ENCODE results near the gene ZNF679.

Gene ZNF679

GRCh38 chr7:64183126-64183742, 45.0 kb upstream of the ZNF679 start:
- WGBS: 86% methylated on average over 31 of the region's 31 CpGs
- Histone ChIP-seq H3K4me2 (ENCODE audit: low read length, poor library complexity, severe bottlenecking) (no peak overlapping the region), H4K91ac (ENCODE audit: low read length) (no peak overlapping the region), H3K4ac (ENCODE audit: low read depth in 1 of 2, low read length in 2 of 2) (no peak overlapping the region), H3K9me3 (ENCODE audit: control insufficient read depth, low read length) (peaks cover 31% of the 10 kb centered on the region), H3K27ac (ENCODE audit: low read length, poor library complexity, severe bottlenecking) (no peak overlapping the region), H3K79me1 (replicated peaks; ENCODE audit: low read length, poor library complexity, severe bottlenecking) (no peaks in the 10 kb centered on the region), H3K27me3 (ENCODE audit: control insufficient read depth in 1 of 2, insufficient read depth in 1 of 2, low read length in 2 of 2) (no peaks in the 10 kb centered on the region), H3K18ac (ENCODE audit: low read depth in 1 of 2, low read length in 2 of 2) (no peak overlapping the region), H4K8ac (ENCODE audit: low read length) (no peak overlapping the region), H3K14ac (ENCODE audit: low read length in 2 of 2) (no peak overlapping the region), H2AFZ (ENCODE audit: low read depth, low read length) (no peak overlapping the region), H2BK120ac (ENCODE audit: low read depth, low read length) (no peak overlapping the region), H2BK5ac (ENCODE audit: low read depth, low read length, poor library complexity, severe bottlenecking) (no peak overlapping the region), H2BK15ac (ENCODE audit: low read depth, poor library complexity, severe bottlenecking) (peak overlapping the region; percentile 48), H2BK12ac (ENCODE audit: low read length in 2 of 2) (no peak overlapping the region), H3K4me3 (ENCODE audit: insufficient read depth in 1 of 2, low read depth in 1 of 2, low read length in 2 of 2) (no peak overlapping the region), H3K9ac (ENCODE audit: low read length) (no peak overlapping the region), H3K4me1 (ENCODE audit: control insufficient read depth, insufficient read depth, low read depth, low read length) (no peaks in the 10 kb centered on the region), H3K23ac (ENCODE audit: low read length in 2 of 2) (no peak overlapping the region), H3K36me3 (ENCODE audit: control insufficient read depth in 1 of 2, insufficient read depth in 2 of 2, low read depth in 1 of 2, low read length in 2 of 2) (no peaks in the 10 kb centered on the region), H2AK5ac (ENCODE audit: low read length, severe bottlenecking) (no peak overlapping the region)
- DNase-seq: no peak

GRCh38 chr7:64183827-64184372, 44.4 kb upstream of the ZNF679 start:
- no peak overlapping the region for H4K91ac ChIP-seq (ENCODE audit: low read length)
- no peak overlapping the region for H2BK12ac ChIP-seq (ENCODE audit: low read length in 2 of 2)
- H4K8ac ChIP-seq (ENCODE audit: low read length): no peak overlapping the region
- DNase-seq: no peak
- no peak overlapping the region for H3K9ac ChIP-seq (ENCODE audit: low read length)
- H3K4me1 ChIP-seq (ENCODE audit: control insufficient read depth, insufficient read depth, low read depth, low read length): no peaks in the 10 kb centered on the region
- 91% methylated on average over 13 of the region's 13 CpGs for WGBS
- no peak overlapping the region for H3K4me3 ChIP-seq (ENCODE audit: insufficient read depth in 1 of 2, low read depth in 1 of 2, low read length in 2 of 2)
- no peaks in the 10 kb centered on the region for H3K36me3 ChIP-seq (ENCODE audit: control insufficient read depth in 1 of 2, insufficient read depth in 2 of 2, low read depth in 1 of 2, low read length in 2 of 2)
- H3K23ac ChIP-seq (ENCODE audit: low read length in 2 of 2): no peak overlapping the region
- no peak overlapping the region for H3K4ac ChIP-seq (ENCODE audit: low read depth in 1 of 2, low read length in 2 of 2)
- H2BK120ac ChIP-seq (ENCODE audit: low read depth, low read length): no peak overlapping the region
- H3K4me2 ChIP-seq (ENCODE audit: low read length, poor library complexity, severe bottlenecking): no peak overlapping the region
- H2BK5ac ChIP-seq (ENCODE audit: low read depth, low read length, poor library complexity, severe bottlenecking): no peak overlapping the region
- H3K79me1 ChIP-seq (replicated peaks; ENCODE audit: low read length, poor library complexity, severe bottlenecking): no peaks in the 10 kb centered on the region
- no peak overlapping the region for H3K14ac ChIP-seq (ENCODE audit: low read length in 2 of 2)
- no peak overlapping the region for H3K27ac ChIP-seq (ENCODE audit: low read length, poor library complexity, severe bottlenecking)
- peaks cover 32% of the 10 kb centered on the region for H3K9me3 ChIP-seq (ENCODE audit: control insufficient read depth, low read length)
- no peak overlapping the region for H2AK5ac ChIP-seq (ENCODE audit: low read length, severe bottlenecking)
- H2BK15ac ChIP-seq (ENCODE audit: low read depth, poor library complexity, severe bottlenecking): no peak overlapping the region
- no peak overlapping the region for H2AFZ ChIP-seq (ENCODE audit: low read depth, low read length)
- H3K27me3 ChIP-seq (ENCODE audit: control insufficient read depth in 1 of 2, insufficient read depth in 1 of 2, low read length in 2 of 2): no peaks in the 10 kb centered on the region
- H3K18ac ChIP-seq (ENCODE audit: low read depth in 1 of 2, low read length in 2 of 2): no peak overlapping the region

GRCh38 chr7:64184376-64184775, 43.9 kb upstream of the ZNF679 start:
- Histone ChIP-seq H3K27ac (ENCODE audit: low read length, poor library complexity, severe bottlenecking) (no peak overlapping the region), H2BK15ac (ENCODE audit: low read depth, poor library complexity, severe bottlenecking) (no peak overlapping the region), H3K4me2 (ENCODE audit: low read length, poor library complexity, severe bottlenecking) (no peak overlapping the region), H2AFZ (ENCODE audit: low read depth, low read length) (no peak overlapping the region), H2AK5ac (ENCODE audit: low read length, severe bottlenecking) (no peak overlapping the region), H2BK12ac (ENCODE audit: low read length in 2 of 2) (no peak overlapping the region), H2BK120ac (ENCODE audit: low read depth, low read length) (no peak overlapping the region), H4K8ac (ENCODE audit: low read length) (no peak overlapping the region), H3K4ac (ENCODE audit: low read depth in 1 of 2, low read length in 2 of 2) (no peak overlapping the region), H3K18ac (ENCODE audit: low read depth in 1 of 2, low read length in 2 of 2) (no peak overlapping the region), H3K4me1 (ENCODE audit: control insufficient read depth, insufficient read depth, low read depth, low read length) (no peaks in the 10 kb centered on the region), H3K9me3 (ENCODE audit: control insufficient read depth, low read length) (peaks cover 37% of the 10 kb centered on the region), H4K91ac (ENCODE audit: low read length) (no peak overlapping the region), H3K36me3 (ENCODE audit: control insufficient read depth in 1 of 2, insufficient read depth in 2 of 2, low read depth in 1 of 2, low read length in 2 of 2) (no peaks in the 10 kb centered on the region), H3K14ac (ENCODE audit: low read length in 2 of 2) (no peak overlapping the region), H3K27me3 (ENCODE audit: control insufficient read depth in 1 of 2, insufficient read depth in 1 of 2, low read length in 2 of 2) (no peaks in the 10 kb centered on the region), H3K9ac (ENCODE audit: low read length) (no peak overlapping the region), H3K4me3 (ENCODE audit: insufficient read depth in 1 of 2, low read depth in 1 of 2, low read length in 2 of 2) (no peak overlapping the region), H3K79me1 (replicated peaks; ENCODE audit: low read length, poor library complexity, severe bottlenecking) (no peaks in the 10 kb centered on the region), H2BK5ac (ENCODE audit: low read depth, low read length, poor library complexity, severe bottlenecking) (no peak overlapping the region), H3K23ac (ENCODE audit: low read length in 2 of 2) (no peak overlapping the region)
- no peak for DNase-seq
- 89% methylated on average over 12 of the region's 12 CpGs for WGBS

GRCh38 chr7:64187408-64187807, 40.9 kb upstream of the ZNF679 start:
- no peak overlapping the region for H2BK15ac ChIP-seq (ENCODE audit: low read depth, poor library complexity, severe bottlenecking)
- H3K18ac ChIP-seq (ENCODE audit: low read depth in 1 of 2, low read length in 2 of 2): no peak overlapping the region
- no peak for DNase-seq
- no peak overlapping the region for H2BK120ac ChIP-seq (ENCODE audit: low read depth, low read length)
- H3K79me1 ChIP-seq (replicated peaks; ENCODE audit: low read length, poor library complexity, severe bottlenecking): no peaks in the 10 kb centered on the region
- H3K4me3 ChIP-seq (ENCODE audit: insufficient read depth in 1 of 2, low read depth in 1 of 2, low read length in 2 of 2): no peak overlapping the region
- WGBS: 31% methylated on average over 3 of the region's 3 CpGs
- H3K27me3 ChIP-seq (ENCODE audit: control insufficient read depth in 1 of 2, insufficient read depth in 1 of 2, low read length in 2 of 2): no peaks in the 10 kb centered on the region
- H3K9ac ChIP-seq (ENCODE audit: low read length): no peak overlapping the region
- no peak overlapping the region for H2BK12ac ChIP-seq (ENCODE audit: low read length in 2 of 2)
- no peak overlapping the region for H2AFZ ChIP-seq (ENCODE audit: low read depth, low read length)
- no peak overlapping the region for H3K27ac ChIP-seq (ENCODE audit: low read length, poor library complexity, severe bottlenecking)
- no peak overlapping the region for H2AK5ac ChIP-seq (ENCODE audit: low read length, severe bottlenecking)
- H3K4me2 ChIP-seq (ENCODE audit: low read length, poor library complexity, severe bottlenecking): no peak overlapping the region
- H2BK5ac ChIP-seq (ENCODE audit: low read depth, low read length, poor library complexity, severe bottlenecking): no peak overlapping the region
- no peak overlapping the region for H4K91ac ChIP-seq (ENCODE audit: low read length)
- H3K23ac ChIP-seq (ENCODE audit: low read length in 2 of 2): no peak overlapping the region
- H3K9me3 ChIP-seq (ENCODE audit: control insufficient read depth, low read length): peaks cover 35% of the 10 kb centered on the region
- no peak overlapping the region for H3K4ac ChIP-seq (ENCODE audit: low read depth in 1 of 2, low read length in 2 of 2)
- no peak overlapping the region for H3K14ac ChIP-seq (ENCODE audit: low read length in 2 of 2)
- peaks cover 1% of the 10 kb centered on the region for H3K4me1 ChIP-seq (ENCODE audit: control insufficient read depth, insufficient read depth, low read depth, low read length)
- no peak overlapping the region for H4K8ac ChIP-seq (ENCODE audit: low read length)
- H3K36me3 ChIP-seq (ENCODE audit: control insufficient read depth in 1 of 2, insufficient read depth in 2 of 2, low read depth in 1 of 2, low read length in 2 of 2): no peaks in the 10 kb centered on the region

Measured in mesenchymal stem cell (in vitro differentiated cells and primary cell).